ENCODE data around the gene PROM2. TPM values are rescaled to one million over a fixed set of nuclear protein-coding genes. Genes with fewer than 3 reads are reported as not detected.

Gene PROM2
- total and polyA plus RNA-seq, 2 donors (not counting 3 experiments of a cell fraction or from before 2014, with no cell fraction given): 0.39 to 0.60 TPM

DNA sequence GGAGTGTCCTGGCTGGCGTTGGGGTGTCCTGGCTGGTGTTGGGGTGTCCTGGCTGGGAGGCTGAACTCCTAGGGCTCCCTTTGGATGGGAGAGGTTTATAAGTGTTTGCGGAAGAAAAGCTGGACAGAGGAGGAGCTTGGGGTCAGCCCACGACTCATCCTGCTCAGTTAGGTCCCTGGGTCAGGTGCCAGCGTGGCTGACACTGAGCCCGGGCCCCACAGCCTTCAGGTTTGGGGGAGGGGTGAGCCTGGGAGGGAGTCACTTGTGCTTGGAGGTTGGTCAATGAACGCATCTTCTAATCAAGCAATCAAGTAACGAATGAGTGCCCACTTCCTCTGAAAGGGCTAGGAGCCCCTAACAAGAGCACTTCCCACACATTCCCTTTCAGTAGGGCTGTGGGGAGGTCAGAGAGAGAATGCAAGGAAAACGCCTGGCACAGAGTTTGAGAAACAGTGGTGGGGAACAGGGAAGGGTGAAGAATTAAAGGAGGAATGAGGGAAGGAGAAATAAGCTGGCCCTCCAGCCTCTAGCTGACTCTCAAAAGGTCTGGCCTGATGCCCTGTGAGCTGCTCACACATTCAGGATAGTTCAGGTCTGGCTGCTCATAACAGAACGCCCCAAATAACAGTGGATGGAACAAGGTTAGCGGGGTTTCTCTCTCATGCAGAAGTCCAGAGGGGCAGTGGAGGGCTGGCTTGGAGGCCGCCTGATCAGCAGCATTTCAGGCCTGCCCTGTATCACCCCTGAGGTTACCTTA, 23.6 kb downstream of the PROM2 start:
- no peak for FAIRE-seq
- Histone ChIP-seq H3K4me2 (ENCODE audit: insufficient read depth, low read length) (no peak overlapping the region), H3K9ac (replicated peaks; ENCODE audit: extremely low read depth, insufficient read depth, low read length) (no peak overlapping the region), H3K79me2 (ENCODE audit: control insufficient read depth, insufficient read depth, low read length) (no peaks in the 10 kb centered on the region), H3K4me3 (replicated peaks in 1 of 3; ENCODE audit: insufficient read depth in 1 of 3, low read depth in 1 of 3, low read length in 3 of 3) (no peak overlapping the region), H3K27me3 (ENCODE audit: control insufficient read depth in 2 of 2, insufficient read depth in 2 of 2, low read length in 2 of 2) (no peaks in the 10 kb centered on the region), H3K9me1 (replicated peaks; ENCODE audit: control insufficient read depth, extremely low read depth, insufficient read depth, low read length) (no peaks in the 10 kb centered on the region), H3K9me3 (replicated peaks; ENCODE audit: control insufficient read depth, insufficient read depth, low read length) (no peaks in the 10 kb centered on the region), H3K36me3 (ENCODE audit: control insufficient read depth in 2 of 2, extremely low read depth in 1 of 2, insufficient read depth in 2 of 2, low read length in 2 of 2) (no peaks in the 10 kb centered on the region), H3K4me1 (ENCODE audit: control insufficient read depth, extremely low read depth, insufficient read depth, low read length) (no peaks in the 10 kb centered on the region), H2AFZ (ENCODE audit: low read depth, low read length) (no peak overlapping the region), H3K27ac (ENCODE audit: insufficient read depth, low read depth, low read length) (no peak overlapping the region), H4K20me1 (replicated peaks; ENCODE audit: control insufficient read depth, extremely low read depth, insufficient read depth, low read length) (no peaks in the 10 kb centered on the region)
- ChIA-PET CTCF (no interaction called here), POLR2A (no interaction called here)
- no peak for DNase-seq (ENCODE audit: low read depth, low spot score)
- dilution Hi-C loops (cut with MboI; ENCODE audit: extremely low pct_ligation_motif_present, low sequenced_read_pairs) (no loop called here), intact Hi-C loops (cut with micrococcal nuclease) (no loop called here)
- TF ChIP-seq MYC (IDR thresholded peaks at IDR 0.05; ENCODE audit: low read depth, low read length) (no peak), POLR2A (IDR thresholded peaks at IDR 0.05; ENCODE audit: low read depth, low read length) (no peak), EZH2 (IDR thresholded peaks at IDR 0.05; ENCODE audit: borderline replicate concordance, low read depth, low read length, severe bottlenecking) (no peak)
- TF ChIP-seq, protein P1, sequence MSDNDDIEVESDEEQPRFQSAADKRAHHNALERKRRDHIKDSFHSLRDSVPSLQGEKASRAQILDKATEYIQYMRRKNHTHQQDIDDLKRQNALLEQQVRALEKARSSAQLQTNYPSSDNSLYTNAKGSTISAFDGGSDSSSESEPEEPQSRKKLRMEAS (IDR thresholded peaks at IDR 0.05; ENCODE audit: insufficient read depth, insufficient read length): no peak
- TF ChIP-seq, protein P2, sequence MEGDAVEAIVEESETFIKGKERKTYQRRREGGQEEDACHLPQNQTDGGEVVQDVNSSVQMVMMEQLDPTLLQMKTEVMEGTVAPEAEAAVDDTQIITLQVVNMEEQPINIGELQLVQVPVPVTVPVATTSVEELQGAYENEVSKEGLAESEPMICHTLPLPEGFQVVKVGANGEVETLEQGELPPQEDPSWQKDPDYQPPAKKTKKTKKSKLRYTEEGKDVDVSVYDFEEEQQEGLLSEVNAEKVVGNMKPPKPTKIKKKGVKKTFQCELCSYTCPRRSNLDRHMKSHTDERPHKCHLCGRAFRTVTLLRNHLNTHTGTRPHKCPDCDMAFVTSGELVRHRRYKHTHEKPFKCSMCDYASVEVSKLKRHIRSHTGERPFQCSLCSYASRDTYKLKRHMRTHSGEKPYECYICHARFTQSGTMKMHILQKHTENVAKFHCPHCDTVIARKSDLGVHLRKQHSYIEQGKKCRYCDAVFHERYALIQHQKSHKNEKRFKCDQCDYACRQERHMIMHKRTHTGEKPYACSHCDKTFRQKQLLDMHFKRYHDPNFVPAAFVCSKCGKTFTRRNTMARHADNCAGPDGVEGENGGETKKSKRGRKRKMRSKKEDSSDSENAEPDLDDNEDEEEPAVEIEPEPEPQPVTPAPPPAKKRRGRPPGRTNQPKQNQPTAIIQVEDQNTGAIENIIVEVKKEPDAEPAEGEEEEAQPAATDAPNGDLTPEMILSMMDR (IDR thresholded peaks at IDR 0.05; ENCODE audit: extremely low read depth in 1 of 2, insufficient read depth in 1 of 2, low read depth in 1 of 2, low read length in 2 of 2): no peak
- no TSS peak for BruUV-seq (replicated peaks)
